NCI-H2196 treated with DMSO at 0.1 percent for 48 hours (cell line): ENCODE results near the gene SPATA6.
"Not testable (repeated sequence)": the region's sequence is repeated elsewhere in the genome, so short reads cannot be mapped to it uniquely, and the experiment has no call there.

Experiments
- DNase-seq: peaks from one replicate; lab custom pipeline; 2025; ENCODE audit not compliant: unreplicated experiment; lab: John Stamatoyannopoulos, UW

The SPATA6 gene

DNA sequence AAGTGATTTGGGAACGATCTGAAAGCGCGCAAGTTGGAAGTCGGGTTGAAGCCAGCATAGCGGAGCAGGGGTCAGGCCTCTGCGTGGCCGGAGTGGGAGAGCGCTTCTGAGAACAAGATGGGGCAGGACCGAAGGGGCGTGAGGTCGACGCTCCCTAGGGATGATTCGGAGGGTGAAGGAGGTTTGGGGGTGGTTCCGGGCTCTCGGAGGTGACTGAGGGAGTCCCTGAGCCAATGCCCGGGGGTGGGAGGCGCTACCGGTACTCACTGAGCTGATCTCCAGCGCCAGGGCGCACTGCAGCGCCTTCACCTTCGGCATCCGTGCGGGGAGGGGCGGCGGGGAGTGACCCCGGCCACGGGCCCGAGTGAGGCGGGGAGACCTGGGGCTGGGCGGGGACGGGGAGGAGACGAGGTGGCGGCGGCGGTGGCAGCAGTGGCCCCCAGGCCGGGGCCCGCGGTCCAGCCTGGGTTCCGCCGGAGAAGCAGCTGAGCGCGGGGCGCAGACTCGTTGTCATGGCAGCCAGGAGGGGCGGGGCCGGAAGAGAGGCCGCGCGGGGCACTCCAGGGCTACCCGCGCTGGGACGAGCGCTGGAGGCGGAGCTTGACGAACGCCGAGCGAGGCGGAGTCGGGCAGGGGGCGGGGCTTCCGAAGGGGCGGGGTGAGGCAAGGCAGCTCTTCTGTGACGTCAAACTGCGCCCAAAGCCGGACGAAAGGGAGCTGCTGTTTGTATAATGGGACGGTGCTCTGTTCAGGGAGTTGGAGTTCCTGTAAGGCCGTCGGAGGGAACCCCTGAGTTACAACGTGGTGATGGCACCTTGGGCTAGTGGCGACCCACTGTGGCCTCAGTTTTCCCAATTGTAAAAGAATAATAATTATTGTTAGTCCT lies at the start of gene SPATA6:
Gene SPATA6 (minus strand): TSS at position 514 of the 886 bp plus-strand sequence. CDS start 196 bp downstream, at position 318.
- DNase-seq = peak; percentile 90

DNA sequence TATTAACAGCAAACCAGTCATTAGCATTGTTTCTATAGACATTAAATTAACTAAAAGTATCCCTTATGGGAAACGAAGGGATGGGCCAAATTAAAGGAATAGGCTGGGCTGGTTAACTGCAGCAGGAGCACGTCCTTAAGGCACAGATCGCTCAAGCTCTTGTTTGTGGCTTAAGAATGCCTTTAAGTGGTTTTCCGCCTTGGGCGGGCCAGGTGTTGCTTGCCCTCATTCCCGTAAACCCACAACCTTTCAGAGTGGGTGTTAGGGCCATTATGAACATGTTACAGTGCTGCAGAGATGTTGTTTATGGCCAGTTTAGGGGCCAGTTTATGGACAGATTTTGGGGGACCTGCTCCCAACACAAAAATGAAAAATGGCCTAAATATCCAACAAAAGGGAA lies 47.9 kb upstream of the SPATA6 start:
- not testable (repeated sequence) for DNase-seq

DNA sequence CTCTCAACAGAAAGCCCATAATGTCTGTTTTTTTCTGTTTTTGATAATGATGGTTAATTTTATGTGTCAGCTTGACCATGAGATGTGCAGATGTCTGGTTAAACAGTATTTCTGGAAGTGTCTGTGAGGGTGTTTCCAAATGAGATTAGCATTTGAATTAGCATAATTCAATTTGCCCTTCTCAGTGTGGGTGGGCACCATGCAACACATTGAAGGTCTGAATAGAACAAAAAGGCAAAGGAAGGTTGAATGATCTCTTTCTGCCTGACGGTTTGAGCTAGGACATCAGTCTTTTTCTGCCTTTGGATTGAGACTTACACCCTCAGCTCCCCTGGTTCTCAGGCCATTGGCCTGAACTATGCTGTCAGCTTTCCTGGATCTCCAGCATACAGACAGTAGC lies 34.9 kb upstream of the SPATA6 start:
- DNase-seq = no peak

DNA sequence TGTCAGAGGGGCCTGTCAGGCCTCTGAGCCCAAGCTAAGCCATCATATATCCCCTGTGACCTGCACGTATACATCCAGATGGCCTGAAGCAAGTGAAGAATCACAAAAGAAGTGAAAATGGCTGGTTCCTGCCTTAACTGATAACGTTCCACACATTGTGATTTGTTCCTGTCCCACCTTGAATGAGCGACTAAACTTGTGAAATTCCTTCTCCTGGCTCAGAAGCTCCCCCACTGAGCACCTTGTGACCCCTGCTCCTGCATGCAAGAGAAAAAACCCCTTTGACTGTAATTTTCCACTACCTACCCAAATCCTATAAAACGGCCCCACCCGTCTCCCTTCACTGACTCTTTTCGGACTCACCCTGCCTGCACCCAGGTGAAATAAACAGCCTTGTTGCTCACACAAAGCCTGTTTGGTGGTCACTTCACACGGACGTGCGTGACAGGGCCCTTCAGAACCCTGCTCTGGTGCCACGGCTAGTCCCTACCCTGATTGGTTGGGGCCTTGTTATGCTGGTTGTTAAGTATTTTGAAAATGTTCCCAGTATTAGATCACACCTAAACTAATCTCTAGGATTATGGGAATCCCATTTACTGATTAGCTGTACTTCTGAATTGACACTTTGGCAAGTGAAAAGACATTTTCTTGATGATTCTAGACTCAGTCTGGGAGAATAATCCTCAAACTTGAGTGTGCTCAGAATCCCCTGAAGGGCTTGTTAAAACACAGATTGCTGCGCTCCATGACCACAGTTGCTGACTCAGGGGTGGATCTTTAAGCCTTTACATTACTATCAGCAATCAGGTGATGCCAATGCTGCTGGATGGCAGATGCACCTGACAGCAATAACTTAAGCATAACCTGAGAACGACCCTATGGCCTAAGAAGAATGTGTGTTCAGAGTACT lies 28.8 kb upstream of the SPATA6 start:
- DNase-seq = no peak

GRCh38 chr1:48499211-48499735 lies 27.3 kb upstream of the SPATA6 start:
- no peak for DNase-seq

DNA sequence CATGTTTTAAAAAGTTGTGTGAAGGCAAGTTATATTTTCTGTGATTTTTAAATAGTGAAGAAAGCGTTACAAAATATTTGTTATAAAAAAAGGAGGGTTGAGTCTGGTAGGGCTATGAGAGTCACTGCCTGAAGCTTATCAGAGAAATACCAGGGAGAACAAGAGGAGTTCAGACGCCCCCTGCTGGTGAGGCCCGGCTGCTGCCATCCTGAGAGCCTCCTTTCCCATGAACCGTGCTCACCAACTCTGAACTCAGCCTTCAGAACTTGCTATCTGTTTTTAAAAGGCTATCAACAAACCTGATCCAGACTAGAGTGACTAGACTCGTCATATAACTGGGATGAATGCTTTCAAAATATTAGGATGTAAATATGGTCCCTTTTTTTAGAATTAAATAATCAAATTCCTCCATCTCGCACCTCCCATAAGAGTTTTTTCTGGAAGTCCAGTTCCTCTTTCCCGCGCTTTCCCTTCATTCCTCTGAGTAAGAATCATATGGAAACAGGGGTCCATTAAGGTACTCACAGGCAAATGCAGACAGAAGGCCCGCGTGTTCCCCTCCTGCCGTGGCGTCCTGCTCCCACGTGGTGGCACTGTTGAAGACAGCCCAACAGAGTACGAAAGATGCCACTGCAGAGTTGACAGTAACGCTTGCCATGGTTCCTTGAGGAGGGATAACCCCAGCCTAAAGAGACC lies 26.2 kb upstream of the SPATA6 start:
- peak; percentile 36 for DNase-seq

DNA sequence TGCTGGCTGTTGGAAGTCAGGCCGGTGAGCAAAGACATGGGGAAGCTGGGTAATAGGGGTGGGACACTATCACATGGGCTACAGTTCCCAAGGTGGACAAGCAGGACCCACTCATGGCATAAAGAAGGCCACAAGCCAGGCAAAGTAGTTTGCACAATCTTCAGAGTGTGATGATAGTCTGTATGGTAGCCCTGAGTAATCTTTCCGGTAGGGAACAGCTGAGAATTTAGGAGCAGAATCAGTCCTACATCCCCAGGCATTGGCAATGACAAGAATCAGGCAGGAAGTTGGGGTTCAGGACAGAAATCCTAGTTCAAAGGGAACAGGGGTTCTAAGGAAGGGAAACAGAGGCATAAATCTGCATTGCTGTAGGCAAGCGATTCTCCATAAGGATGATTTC lies 23.9 kb upstream of the SPATA6 start:
- DNase-seq = no peak

- DNase-seq = no peak
Measured at GRCh38 chr1:48495166-48495565, 23.2 kb upstream of the SPATA6 start.

DNA sequence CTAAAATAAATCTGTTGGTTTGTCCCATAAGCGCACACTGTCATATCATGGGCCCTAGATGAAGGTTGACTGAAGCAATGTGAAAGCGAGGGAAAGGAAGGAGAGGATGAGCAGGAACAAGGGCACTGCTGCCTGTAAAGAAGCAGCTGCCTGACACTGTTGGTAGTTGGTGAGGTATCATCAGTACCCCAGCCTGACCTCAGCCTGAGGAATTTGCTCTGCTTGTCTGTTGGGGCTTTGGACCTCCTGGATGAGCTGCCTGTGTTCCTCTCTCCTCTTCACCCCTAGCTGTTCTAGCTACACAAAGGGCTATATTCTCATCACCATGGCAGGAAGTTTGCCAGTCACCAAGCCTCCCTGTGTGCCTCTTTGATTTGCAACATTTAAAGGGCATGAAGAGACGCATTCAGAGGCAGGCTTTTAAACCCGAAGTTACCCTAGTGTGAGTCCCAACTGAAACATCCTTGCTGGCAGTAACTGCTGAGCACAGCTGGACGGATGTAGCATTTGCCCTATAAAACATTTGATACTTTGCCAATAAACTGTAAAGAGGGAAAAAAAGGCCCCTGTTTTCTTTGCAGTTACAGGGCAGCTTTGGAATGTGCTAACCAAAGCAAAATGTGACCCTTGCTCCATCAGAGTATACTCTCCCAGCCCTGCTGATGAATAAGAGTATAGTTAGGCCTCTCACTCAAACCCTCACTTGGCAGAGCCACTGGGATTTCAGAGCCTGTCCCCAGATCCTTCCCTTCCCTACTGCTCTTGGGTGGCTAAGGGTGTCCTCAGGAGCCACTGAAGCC lies 22.2 kb upstream of the SPATA6 start:
- no peak for DNase-seq

DNA sequence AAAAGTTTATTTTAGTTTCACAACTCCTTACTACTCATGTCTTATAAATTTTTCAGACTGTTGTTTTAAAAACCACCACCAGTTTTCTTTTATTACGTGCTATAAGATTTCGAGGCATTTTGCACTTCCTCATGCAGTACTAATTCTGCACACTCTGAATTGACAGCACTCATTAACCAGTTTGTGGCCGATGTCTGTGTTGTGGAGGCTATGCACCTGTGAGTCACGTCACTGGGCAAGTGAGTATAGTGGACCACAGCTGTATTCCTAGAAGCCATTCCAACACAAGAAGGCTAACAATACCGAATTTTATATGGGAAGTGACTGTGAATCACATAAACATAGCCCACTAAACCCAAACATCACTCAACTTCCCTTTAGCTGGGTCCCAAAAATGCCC lies 21.0 kb upstream of the SPATA6 start:
- DNase-seq = no peak

DNA sequence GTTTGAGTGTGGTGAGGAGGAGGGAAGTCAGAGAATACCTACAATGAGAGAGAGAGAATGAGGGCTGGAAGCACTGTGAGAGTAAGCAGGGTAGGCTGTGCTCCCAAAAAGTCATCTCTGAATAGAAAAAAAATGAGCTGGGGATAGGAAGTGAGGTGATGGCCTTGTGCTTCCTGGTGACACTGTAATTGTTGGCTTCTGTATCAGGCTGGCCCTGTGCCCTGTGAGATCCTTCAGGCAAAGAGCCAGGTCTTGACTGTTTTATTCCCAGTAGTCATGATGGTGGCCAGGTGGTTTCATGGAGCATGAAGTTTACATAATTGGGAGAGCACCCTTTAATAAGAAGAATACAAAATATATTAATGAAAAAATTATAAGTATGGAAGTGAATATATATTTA lies 20.4 kb upstream of the SPATA6 start:
- peak; percentile 68 for DNase-seq

DNA sequence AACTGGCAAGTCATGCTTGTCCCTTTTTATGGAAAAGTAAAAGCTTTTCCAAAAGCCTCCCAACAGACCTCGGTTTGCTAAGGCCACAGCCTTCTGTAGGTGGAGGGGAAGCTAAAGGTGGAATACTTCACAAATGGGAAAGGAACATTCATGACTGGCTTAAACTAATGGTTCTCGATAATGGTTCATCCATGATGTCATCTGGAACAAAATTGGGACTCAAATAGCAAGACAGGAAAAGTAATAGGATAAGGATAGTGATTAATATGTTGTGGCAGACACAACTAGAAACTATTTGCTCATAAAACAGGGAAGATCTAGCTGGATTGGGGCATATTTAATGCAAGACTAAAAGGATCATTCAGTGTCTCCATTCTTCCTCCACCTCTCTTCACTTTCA lies 16.7 kb upstream of the SPATA6 start:
- no peak for DNase-seq

DNA sequence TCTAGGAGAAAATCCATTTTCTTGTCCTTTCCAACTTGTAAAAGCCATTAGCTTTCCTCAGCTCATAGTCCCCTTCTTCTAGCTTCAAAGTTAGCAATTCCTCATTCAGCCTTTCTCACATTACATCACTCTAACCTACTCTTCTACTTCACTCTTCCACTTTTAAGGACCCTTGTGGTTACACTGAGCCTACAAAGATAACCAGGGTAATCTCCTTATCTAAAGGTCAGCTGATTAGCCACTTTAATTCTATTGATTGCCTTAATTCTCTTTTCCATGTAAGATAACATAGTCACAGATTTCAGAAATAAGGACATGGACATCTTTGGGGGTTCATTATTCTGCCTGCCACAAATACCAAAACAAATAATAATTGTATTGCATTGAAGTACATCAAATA lies 8.5 kb upstream of the SPATA6 start:
- DNase-seq = no peak

GRCh38 chr1:48480023-48480422 lies 8.0 kb upstream of the SPATA6 start:
- DNase-seq = not testable (repeated sequence)

DNA sequence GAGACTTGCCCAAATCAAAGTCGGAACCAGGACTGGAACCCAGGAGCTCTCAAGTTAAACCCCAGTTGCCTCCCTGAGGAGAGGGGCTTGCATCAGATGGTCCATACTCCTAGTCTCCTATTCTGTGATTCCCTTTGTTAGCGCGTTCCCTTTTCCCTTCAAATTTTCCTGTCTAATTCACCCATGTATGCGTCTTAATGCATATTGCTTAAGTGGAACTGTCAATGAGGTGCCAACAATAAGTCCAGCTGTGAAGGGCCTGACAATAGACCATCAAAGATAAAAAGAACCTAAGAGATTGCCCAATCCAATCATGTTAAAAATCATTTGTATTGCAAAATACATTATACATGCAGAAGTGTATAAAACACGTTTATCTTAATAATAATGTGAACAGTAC lies 634 bp upstream of the SPATA6 start:
- DNase-seq = no peak

- DNase-seq = no peak
Measured at GRCh38 chr1:48470950-48471690, 884 bp downstream of the SPATA6 start.

DNA sequence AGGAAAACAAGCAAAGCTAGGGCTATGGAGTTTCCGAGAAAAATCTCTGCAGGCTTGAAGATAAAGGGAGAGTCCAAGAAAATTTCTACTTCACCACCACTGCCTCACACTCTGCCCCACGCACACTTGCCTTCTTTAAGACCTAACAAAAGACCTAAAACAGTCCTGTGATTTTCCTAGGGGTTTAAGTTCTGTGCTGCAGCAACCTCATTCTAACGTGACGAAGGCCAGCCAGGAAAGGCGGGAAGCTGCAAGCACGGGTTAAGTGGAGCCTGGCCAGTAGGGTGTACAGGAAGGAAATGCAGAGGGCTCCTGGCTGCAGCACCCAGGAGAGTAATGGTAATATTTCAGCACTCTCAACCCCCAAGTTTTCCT lies 1.5 kb downstream of the SPATA6 start:
- DNase-seq = no peak

DNA sequence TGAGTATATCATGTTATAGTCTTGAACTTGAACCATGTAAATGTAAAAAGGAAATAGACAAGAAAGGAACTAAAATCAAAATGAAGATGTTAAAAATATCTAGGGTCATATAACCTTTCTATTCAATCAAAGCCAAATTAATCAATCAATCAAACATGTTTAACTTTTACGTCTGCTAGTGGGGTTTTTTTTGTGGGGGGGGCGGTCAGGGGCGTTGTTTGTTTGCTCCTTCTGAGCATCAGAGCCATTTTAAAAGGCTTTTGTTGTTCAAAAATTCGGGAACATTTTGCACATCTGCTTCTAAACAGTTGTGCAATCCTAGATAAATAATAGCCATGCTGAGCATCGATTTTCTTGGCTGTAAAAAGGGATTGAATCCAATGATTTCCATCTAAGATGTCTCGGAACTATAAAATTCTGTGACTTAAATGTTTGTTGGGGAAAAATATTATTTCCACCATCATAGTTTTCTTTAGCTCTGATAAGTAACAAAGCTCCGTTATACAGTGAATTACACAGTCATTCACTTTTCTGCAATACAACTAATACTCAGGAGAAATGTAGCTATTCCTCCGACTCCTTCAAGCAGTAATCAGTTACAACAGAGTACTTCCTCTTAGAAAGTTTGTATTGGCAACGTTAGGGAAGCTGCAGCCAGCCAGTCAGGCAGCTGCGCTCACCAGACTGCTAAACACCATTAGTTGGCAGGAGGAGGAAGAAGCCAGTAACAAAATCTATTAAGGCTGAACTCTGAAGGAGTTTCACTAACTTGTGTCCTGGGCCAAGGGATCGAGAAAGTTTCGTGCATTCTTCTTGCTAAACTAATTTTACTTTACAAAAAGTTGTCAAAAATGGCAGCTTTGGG lies 2.2 kb downstream of the SPATA6 start:
- DNase-seq = peak; percentile 23

GRCh38 chr1:48466594-48466993 lies 5.4 kb downstream of the SPATA6 start:
- DNase-seq = no peak
